Fibroblast of lung (primary cell): ENCODE data around the gene NDP. TPM values are rescaled to one million over a fixed set of nuclear protein-coding genes. Genes with fewer than 3 reads are reported as not detected.

Experiments
- DNase-seq, 2 donors: peaks; one replicate each; pipeline versions ENCODE4 v3.0.0 to v3.0.0-alpha.2; 2010; ENCODE audit warnings: low read depth in 2 of 2
- H2AFZ ChIP-seq: 2 replicates; pipeline ENCODE4 v1.5.1; 2012; ENCODE audit warnings: low read length, control low read depth, inconsistent platforms
- H3K27ac ChIP-seq: 2 replicates; pipeline ENCODE4 v1.5.1; 2011; ENCODE audit warnings: low read length, control low read depth; ENCODE audit not compliant: insufficient read depth
- H3K27me3 ChIP-seq: 2 replicates; pipeline ENCODE4 v1.5.1; 2011; ENCODE audit warnings: mild to moderate bottlenecking, low read length; ENCODE audit not compliant: control insufficient read depth, insufficient read depth
- H3K36me3 ChIP-seq: 2 replicates; pipeline ENCODE4 v1.5.1; 2011; ENCODE audit warnings: low read length; ENCODE audit not compliant: control insufficient read depth, insufficient read depth
- H3K4me1 ChIP-seq: 2 replicates; pipeline ENCODE4 v1.5.1; 2011; ENCODE audit warnings: low read length; ENCODE audit not compliant: control insufficient read depth, insufficient read depth; ENCODE audit errors: extremely low read depth
- H3K4me2 ChIP-seq: 2 replicates; pipeline ENCODE4 v1.5.1; 2011; ENCODE audit warnings: low read length, control low read depth; ENCODE audit not compliant: insufficient read depth; ENCODE audit errors: extremely low read depth
- H3K4me3 ChIP-seq, 4 experiments: fragments of 200-600 bp in 1 of 4; sonication (generic) in 1 of 4; replicated peaks in 1 of 4; 2 replicates each; pipeline ENCODE4 v1.5.1; 2011 to 2016; ENCODE audit warnings: low read length in 4 of 4, low read depth in 3 of 4, mild to moderate bottlenecking in 3 of 4, control low read depth in 2 of 4, inconsistent platforms in 1 of 4, mixed read lengths in 1 of 4; ENCODE audit not compliant: insufficient read depth in 1 of 4; ENCODE audit errors: control extremely low read depth in 1 of 4
- H3K79me2 ChIP-seq: 2 replicates; pipeline ENCODE4 v1.5.1; 2012; ENCODE audit warnings: mild to moderate bottlenecking, low read length, inconsistent platforms; ENCODE audit not compliant: control insufficient read depth, insufficient read depth
- H3K9ac ChIP-seq: 2 replicates; pipeline ENCODE4 v1.5.1; 2011; ENCODE audit warnings: mild to moderate bottlenecking, low read length, control low read depth; ENCODE audit not compliant: insufficient read depth
- H3K9me3 ChIP-seq: 2 replicates; pipeline ENCODE4 v1.5.1; 2012; ENCODE audit warnings: low read depth, low read length; ENCODE audit not compliant: control insufficient read depth, insufficient read depth
- H4K20me1 ChIP-seq: 2 replicates; pipeline ENCODE4 v1.5.1; 2011; ENCODE audit warnings: low read length; ENCODE audit not compliant: control insufficient read depth, insufficient read depth; ENCODE audit errors: extremely low read depth
- EZH2 ChIP-seq: IDR thresholded peaks from 2 replicates; pipeline ENCODE4 v1.5.1; 2012; ENCODE audit warnings: low read length, control low read depth, mild to moderate bottlenecking; ENCODE audit errors: missing control alignments
- polyA plus RNA-seq, 2 donors: library from polyadenylated mRNA; depleted of rRNA in 1 of 2; stranded (reverse) in 1 of 2; unstranded in 1 of 2; fragments of >200 nt; gene quantifications; 2 replicates each; pipeline ENCODE4 v1.2.1, GENCODE V29; 2011 to 2012; ENCODE audit warnings: missing spikeins in 1 of 2
- total RNA-seq: library from RNA; depleted of rRNA; stranded (reverse); fragments of >200 nt; gene quantifications from 2 replicates; pipeline ENCODE4 v1.2.1, GENCODE V29; 2014
- TF ChIP-seq, protein P1 (sequence below), 2 donors: IDR thresholded peaks in 1 of 2; conservative IDR thresholded peaks in 1 of 2; 1 replicate in 1 of 2; 2 replicates in 1 of 2; pipeline ENCODE4 v1.5.1; 2011 to 2012; ENCODE audit warnings: low read length in 2 of 2, control low read depth in 1 of 2, inconsistent platforms in 1 of 2, low read depth in 1 of 2, mild to moderate bottlenecking in 1 of 2

The NDP gene
- total and polyA plus RNA-seq, 2 donors (not counting 1 experiment from before 2014, with no cell fraction given) = 0.79 to 5.3 TPM

DNA sequence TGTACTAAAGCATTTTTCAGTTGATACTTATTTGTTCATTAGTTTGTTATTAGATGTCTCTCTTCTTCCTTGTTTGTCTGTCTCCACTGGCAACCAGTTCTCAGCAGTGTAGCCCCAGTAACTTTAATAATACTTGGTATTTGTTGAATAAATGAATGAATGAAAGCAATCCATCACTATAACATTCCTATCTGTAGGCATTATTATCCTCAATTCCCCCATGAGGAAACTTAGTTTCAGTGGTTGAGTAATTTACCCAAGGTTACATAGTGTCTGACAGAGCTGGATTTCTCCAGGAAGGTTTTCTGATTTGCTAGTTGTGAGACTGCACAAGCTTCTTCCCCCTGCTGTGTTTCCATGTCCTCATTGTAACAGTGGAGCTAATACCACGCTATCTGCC, 63.2 kb downstream of the NDP start:
- H4K20me1 ChIP-seq = no peaks in the 10 kb centered on the region
- no peaks in the 10 kb centered on the region for H3K4me1 ChIP-seq
- TF ChIP-seq EZH2 = no peak
- TF ChIP-seq, protein P1, sequence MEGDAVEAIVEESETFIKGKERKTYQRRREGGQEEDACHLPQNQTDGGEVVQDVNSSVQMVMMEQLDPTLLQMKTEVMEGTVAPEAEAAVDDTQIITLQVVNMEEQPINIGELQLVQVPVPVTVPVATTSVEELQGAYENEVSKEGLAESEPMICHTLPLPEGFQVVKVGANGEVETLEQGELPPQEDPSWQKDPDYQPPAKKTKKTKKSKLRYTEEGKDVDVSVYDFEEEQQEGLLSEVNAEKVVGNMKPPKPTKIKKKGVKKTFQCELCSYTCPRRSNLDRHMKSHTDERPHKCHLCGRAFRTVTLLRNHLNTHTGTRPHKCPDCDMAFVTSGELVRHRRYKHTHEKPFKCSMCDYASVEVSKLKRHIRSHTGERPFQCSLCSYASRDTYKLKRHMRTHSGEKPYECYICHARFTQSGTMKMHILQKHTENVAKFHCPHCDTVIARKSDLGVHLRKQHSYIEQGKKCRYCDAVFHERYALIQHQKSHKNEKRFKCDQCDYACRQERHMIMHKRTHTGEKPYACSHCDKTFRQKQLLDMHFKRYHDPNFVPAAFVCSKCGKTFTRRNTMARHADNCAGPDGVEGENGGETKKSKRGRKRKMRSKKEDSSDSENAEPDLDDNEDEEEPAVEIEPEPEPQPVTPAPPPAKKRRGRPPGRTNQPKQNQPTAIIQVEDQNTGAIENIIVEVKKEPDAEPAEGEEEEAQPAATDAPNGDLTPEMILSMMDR (conservative IDR thresholded peaks at IDR 0.05 in 1 of 2, IDR thresholded peaks at IDR 0.05 in 1 of 2; ENCODE audit: low read depth in 1 of 2, low read length in 2 of 2) = no peak
- no peak for DNase-seq
- no peaks in the 10 kb centered on the region for H3K36me3 ChIP-seq
- H3K79me2 ChIP-seq = no peaks in the 10 kb centered on the region
- H3K27ac ChIP-seq = no peak overlapping the region
- H3K4me3 ChIP-seq = no peak overlapping the region
- no peak overlapping the region for H3K4me2 ChIP-seq
- no peaks in the 10 kb centered on the region for H3K9me3 ChIP-seq
- H2AFZ ChIP-seq = no peak overlapping the region
- no peaks in the 10 kb centered on the region for H3K27me3 ChIP-seq
- H3K9ac ChIP-seq = no peak overlapping the region

DNA sequence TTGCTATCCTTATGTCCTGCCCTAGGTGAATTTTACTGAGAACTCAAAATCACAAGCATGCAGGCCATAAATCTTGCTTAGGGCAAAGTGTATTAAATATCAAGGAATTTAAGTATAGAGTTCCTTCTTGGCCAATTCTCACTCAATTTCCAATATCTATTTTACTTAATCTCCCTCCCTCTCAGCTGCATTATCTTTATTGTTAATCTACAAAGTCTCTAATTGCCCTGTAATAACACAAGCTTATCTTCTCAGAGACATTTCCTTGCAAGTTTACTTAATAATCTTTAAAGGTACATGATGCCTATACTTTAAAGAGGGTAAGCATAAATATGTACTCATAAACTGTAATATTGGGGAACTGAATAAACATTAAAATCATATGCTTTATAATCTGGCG, 64.0 kb downstream of the NDP start:
- Histone ChIP-seq H4K20me1 (no peaks in the 10 kb centered on the region), H3K36me3 (no peaks in the 10 kb centered on the region), H3K4me1 (no peaks in the 10 kb centered on the region), H3K27ac (no peak overlapping the region), H3K79me2 (no peaks in the 10 kb centered on the region), H3K27me3 (no peaks in the 10 kb centered on the region), H3K4me3 (no peak overlapping the region), H3K4me2 (no peak overlapping the region), H3K9ac (no peak overlapping the region), H3K9me3 (no peaks in the 10 kb centered on the region), H2AFZ (no peak overlapping the region)
- no peak for DNase-seq
- no peak for TF ChIP-seq EZH2
- TF ChIP-seq, protein P1 (conservative IDR thresholded peaks at IDR 0.05 in 1 of 2, IDR thresholded peaks at IDR 0.05 in 1 of 2; ENCODE audit: low read depth in 1 of 2, low read length in 2 of 2) = no peak

DNA sequence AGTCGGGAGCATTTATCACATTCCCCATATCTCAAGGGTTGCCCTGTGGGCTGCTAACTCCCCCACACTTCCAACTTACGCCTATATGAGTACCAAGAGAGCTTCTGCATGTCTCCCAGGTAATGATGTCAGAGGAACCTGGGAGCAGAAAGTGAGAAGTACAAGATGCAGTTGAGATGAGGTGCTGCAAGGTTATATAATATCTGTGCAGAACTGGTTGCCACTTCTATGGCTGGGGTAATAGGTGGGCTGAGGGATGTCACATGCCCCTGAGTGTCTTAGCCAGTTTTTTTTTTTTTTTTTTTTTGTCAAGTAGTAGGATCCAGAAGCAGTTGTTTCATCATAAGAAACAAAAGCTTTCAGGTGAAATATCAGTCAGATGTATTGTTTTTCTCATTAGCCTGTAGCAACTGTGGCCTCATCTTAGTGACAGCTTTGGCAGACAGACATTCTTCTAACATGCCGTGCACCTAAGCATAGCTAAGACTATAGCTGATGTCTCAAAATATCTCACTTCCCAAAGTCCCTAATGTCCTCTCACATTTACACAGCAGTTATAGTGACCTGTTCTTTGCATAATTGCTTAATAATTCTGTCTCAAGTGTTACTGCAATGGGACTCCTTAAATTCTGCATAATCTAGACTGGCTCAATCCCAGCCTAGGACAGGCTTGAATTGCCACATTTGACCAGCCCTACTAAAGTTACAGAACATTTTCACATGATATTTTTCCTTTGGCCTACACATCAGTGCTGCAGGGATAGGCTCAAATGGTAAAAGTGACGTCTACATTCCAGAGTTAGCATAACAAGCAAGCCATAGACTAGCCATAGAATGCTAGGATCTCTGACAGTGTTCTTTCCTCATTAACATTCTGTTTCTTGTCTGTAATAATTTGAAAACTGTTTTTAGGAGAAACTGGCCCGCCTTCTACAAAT, 73.0 kb downstream of the NDP start:
- Histone ChIP-seq H3K79me2 (no peaks in the 10 kb centered on the region), H3K4me3 (no peak overlapping the region), H3K9ac (no peak overlapping the region), H3K4me2 (no peak overlapping the region), H3K27me3 (no peaks in the 10 kb centered on the region), H3K27ac (no peak overlapping the region), H2AFZ (no peak overlapping the region), H4K20me1 (no peaks in the 10 kb centered on the region), H3K4me1 (no peaks in the 10 kb centered on the region), H3K36me3 (no peaks in the 10 kb centered on the region), H3K9me3 (no peaks in the 10 kb centered on the region)
- no peak for DNase-seq
- TF ChIP-seq, protein P1 (conservative IDR thresholded peaks at IDR 0.05 in 1 of 2, IDR thresholded peaks at IDR 0.05 in 1 of 2; ENCODE audit: low read depth in 1 of 2, low read length in 2 of 2) = no peak
- no peak for TF ChIP-seq EZH2

Other genes starting within 250 kb of the NDP start
- gene MAOB, start 90.9 kb downstream of the NDP start, total RNA-seq = 2.1 and 4.6 TPM in 2 replicates
- 3.8 and 21.3 TPM in 2 replicates for gene MAOB, start 90.9 kb downstream of the NDP start, polyA plus RNA-seq